IPS-NIHi7 (cell line): Measurements from ENCODE around the gene CYP26C1.
A peak's percentile ranks its signal among the peaks of the same experiment; 100 is the strongest.

Experiments
- DNase-seq: peaks from one replicate; pipeline ENCODE4 v3.0.0; 2012; ENCODE audit warnings: mixed read lengths; ENCODE audit errors: extremely low spot score

The CYP26C1 gene

DNA sequence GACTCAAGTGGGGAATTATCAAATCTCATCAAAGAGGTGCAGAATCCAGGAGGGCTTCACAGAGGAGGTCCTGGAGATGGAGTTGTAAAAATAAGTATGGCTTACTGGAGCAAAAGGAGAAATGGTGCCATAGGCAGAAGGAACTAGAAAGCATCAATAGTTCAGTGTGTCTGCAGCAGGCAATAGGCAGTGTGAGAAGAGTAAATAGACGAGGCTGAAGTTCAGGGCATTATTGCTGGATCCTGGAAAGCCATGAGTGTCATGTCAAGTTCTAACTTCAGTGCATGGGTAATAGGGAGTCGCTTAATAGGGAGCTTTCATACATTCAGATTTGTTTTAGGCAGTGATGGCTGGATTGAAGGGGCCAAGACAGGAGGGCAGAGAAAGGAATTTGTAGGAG is 52.4 kb downstream of the CYP26C1 start:
- DNase-seq: no peak

GRCh38 chr10:93115661-93116383 is 55.2 kb downstream of the CYP26C1 start:
- peak; percentile 91 for DNase-seq
